HepG2 (cell line): ENCODE results near the gene CEACAM21. TPM values are rescaled to one million over a fixed set of nuclear protein-coding genes. Genes with fewer than 3 reads are reported as not detected.

Experiments
- ATAC-seq: fragments of 200-7000 bp; cut with Tn5 transposase; 3 replicates; pipeline ENCODE4 v1.9.1; 2020; ENCODE audit warnings: mild to moderate bottlenecking, moderate library complexity
- BruUV-seq: library from RNA; stranded (reverse); fragments of 400-500 nt; replicated peaks from 2 replicates; lab custom pipeline; 2021; lab: Mats Ljungman, UMichigan
- CTCF ChIA-PET: fragments of 300-600 bp; formaldehyde crosslinking; extraction: SDS; loops from one replicate; lab custom pipeline; 2021; ENCODE audit warnings: low total read pairs, inconsistent platforms, low intra/inter-chr PET ratio; lab: Yijun Ruan, JAX
- POLR2A ChIA-PET: fragments of 350-600 bp; sonication (Branson Sonifier 250); formaldehyde crosslinking; loops from one replicate; lab custom pipeline; 2020; ENCODE audit warnings: antibody characterized with exemption, inconsistent platforms; lab: Yijun Ruan, JAX
- DNase-seq: peaks from one replicate; pipeline ENCODE4 v3.0.0-alpha.2; 2015; ENCODE audit warnings: low spot score
- FAIRE-seq: peaks from 3 replicates; lab custom pipeline; 2011; peaks lifted over from hg19 to GRCh38; lab: Jason Lieb, UNC
- H2AFZ ChIP-seq: one replicate; pipeline ENCODE4 v1.6.1; 2011; ENCODE audit warnings: low read length, inconsistent platforms
- H3K27ac ChIP-seq: fragments of 300-600 bp; 3 replicates; pipeline ENCODE4 v1.8.0; 2011; ENCODE audit warnings: mixed run types, mild to moderate bottlenecking, mixed read lengths, low read length, inconsistent platforms; ENCODE audit not compliant: insufficient read depth; ENCODE audit errors: extremely low read length
- H3K27me3 ChIP-seq, 2 experiments: fragments of 200-600 bp in 1 of 2; 2 replicates in 1 of 2; 3 replicates in 1 of 2; pipeline versions ENCODE4 v1.6.0 to v1.8.0; 2011; ENCODE audit warnings: low read length in 2 of 2, mild to moderate bottlenecking in 2 of 2, moderate library complexity in 2 of 2, inconsistent platforms in 1 of 2; ENCODE audit not compliant: insufficient read depth in 2 of 2, control insufficient read depth in 1 of 2
- H3K36me3 ChIP-seq, 2 experiments: fragments of 200-600 bp in 1 of 2; replicated peaks in 1 of 2; 2 replicates in 1 of 2; 3 replicates in 1 of 2; pipeline versions ENCODE4 v1.5.1 to v1.8.0; 2011; ENCODE audit warnings: low read length in 2 of 2, inconsistent platforms in 1 of 2; ENCODE audit not compliant: insufficient read depth in 2 of 2, control insufficient read depth in 1 of 2
- H3K4me1 ChIP-seq: 2 replicates; pipeline ENCODE4 v1.5.1; 2012; ENCODE audit warnings: low read length, inconsistent platforms; ENCODE audit not compliant: insufficient read depth
- H3K4me2 ChIP-seq: 2 replicates; pipeline ENCODE4 v1.6.0; 2011; ENCODE audit warnings: low read depth, low read length, inconsistent platforms
- H3K4me3 ChIP-seq, 3 experiments: fragments of 200-600 bp in 1 of 3; sonication (generic), shearing (Covaris generic) in 1 of 3; replicated peaks in 1 of 3; 2 replicates each; pipeline ENCODE4 v1.5.1; 2011 to 2016; ENCODE audit warnings: low read length in 3 of 3, inconsistent platforms in 2 of 3, low read depth in 2 of 3, mild to moderate bottlenecking in 2 of 3, control low read depth in 1 of 3, mixed read lengths in 1 of 3; ENCODE audit not compliant: insufficient read depth in 1 of 3
- H3K79me2 ChIP-seq: one replicate; pipeline ENCODE4 v1.6.1; 2011; ENCODE audit warnings: low read length, inconsistent platforms; ENCODE audit not compliant: insufficient read depth
- H3K9ac ChIP-seq: 2 replicates; pipeline ENCODE4 v1.6.0; 2011; ENCODE audit warnings: mild to moderate bottlenecking, low read depth, low read length, inconsistent platforms; ENCODE audit not compliant: insufficient read depth
- H3K9me3 ChIP-seq: 2 replicates; pipeline ENCODE4 v1.5.1; 2012; ENCODE audit warnings: mild to moderate bottlenecking, low read length
- H4K20me1 ChIP-seq: 2 replicates; pipeline ENCODE4 v1.6.0; 2011; ENCODE audit warnings: inconsistent platforms, mild to moderate bottlenecking, low read length, moderate library complexity; ENCODE audit not compliant: insufficient read depth
- EEA1 ChIP-seq: sonication (generic); formaldehyde crosslinking; IDR thresholded peaks from 2 replicates; pipeline ENCODE4 v1.5.1; 2020; ENCODE audit warnings: mild to moderate bottlenecking, missing genetic modification reagents, borderline replicate concordance
- MLXIP ChIP-seq: sonication (generic); formaldehyde crosslinking; IDR thresholded peaks from 2 replicates; pipeline ENCODE4 v1.9.0; 2021; ENCODE audit warnings: missing genetic modification reagents, borderline replicate concordance
- RARG ChIP-seq: sonication (generic); formaldehyde crosslinking; IDR thresholded peaks from 2 replicates; pipeline ENCODE4 v1.4.0; 2020; ENCODE audit warnings: low read depth, mild to moderate bottlenecking, missing genetic modification reagents
- SRSF4 ChIP-seq: fragments of 200-400 bp; formaldehyde crosslinking; IDR thresholded peaks from one replicate; pipeline ENCODE4 v1.6.1; 2018; ENCODE audit warnings: mild to moderate bottlenecking, low read depth, low read length, moderate library complexity; ENCODE audit not compliant: poor library complexity, severe bottlenecking
- ZNF10 ChIP-seq: sonication (generic); formaldehyde crosslinking; IDR thresholded peaks from 2 replicates; pipeline ENCODE4 v1.4.0; 2020; ENCODE audit warnings: mild to moderate bottlenecking, low read depth, missing genetic modification reagents, borderline replicate concordance
- ZNF557 ChIP-seq: sonication (generic); formaldehyde crosslinking; IDR thresholded peaks from 2 replicates; pipeline ENCODE4 v1.4.0; 2020; ENCODE audit warnings: missing genetic modification reagents
- WGBS: methylation state at CpG from one replicate; pipeline ENCODE4 v1.1.6; 2017; ENCODE audit warnings: low lambda C conversion rate; 5-methylcytosine and 5-hydroxymethylcytosine counted together
- in situ Hi-C: cut with HindIII; loops from 2 replicates; pipeline ENCODE4 v1.10.0; 2017; ENCODE audit warnings: low pct_unique_long_range_greater_than_20kb; ENCODE audit not compliant: extremely low pct_ligation_motif_present
- intact Hi-C: fragments of 100-400 bp; cut with micrococcal nuclease; formaldehyde crosslinking; loops from one replicate; pipeline ENCODE4 v1.10.0; 2022; ENCODE audit not compliant: unreplicated experiment
- polyA plus RNA-seq, 8 experiments: library from polyadenylated mRNA; depleted of rRNA in 3 of 8; stranded (reverse) in 7 of 8; unstranded in 1 of 8; fragments of >200 nt; fragmentation: Illumina TruSeq in 4 of 8; extraction: Trizol in 4 of 8; gene quantifications; 2 replicates each; pipeline versions ENCODE4 v1.2.1 to v1.2.3, GENCODE V29; 2011 to 2016; ENCODE audit warnings: low read depth in 4 of 8, missing spikeins in 1 of 8, mixed read lengths in 1 of 8; ENCODE audit not compliant: insufficient read depth in 1 of 8
- total RNA-seq, 5 experiments: library from RNA; depleted of rRNA; stranded (reverse); fragments of >200 nt; fragmentation: Illumina TruSeq; extraction: Trizol; gene quantifications; 2 replicates each; pipeline ENCODE4 v1.2.3, GENCODE V29; 2016; ENCODE audit warnings: low read depth in 1 of 5

CEACAM21 gene
- total and polyA plus RNA-seq, 2 of the 13 experiments (the other 11 are each of a cell fraction or from before 2014, with no cell fraction given), result 0.05 TPM; not detected in 1

GRCh38 chr19:41543582-41543981 is 32.4 kb upstream of the CEACAM21 start (continued):
- TF ChIP-seq MLXIP (CRISPR knock-in tag) (no peak), ZNF557 (CRISPR knock-in tag) (no peak)
- TF ChIP-seq, all 625 proteins: peak for 0

- CTCF ChIA-PET, result no interaction called here
- Histone ChIP-seq H3K4me3 (no peak overlapping the region), H4K20me1 (no peaks in the 10 kb centered on the region), H3K4me2 (peak overlapping the region; percentile 1; the same call in 1 of the 2 replicates), H3K27me3 (peaks cover 1 to 29% of the 10 kb centered on the region in 2 experiments; a peak in 3 of 5 replicates), H3K79me2 (no peaks in the 10 kb centered on the region), H3K27ac (no peak overlapping the region), H3K36me3 (no peaks in the 10 kb centered on the region), H3K4me1 (peaks cover 9% of the 10 kb centered on the region), H3K9ac (no peak overlapping the region), H2AFZ (no peak overlapping the region), H3K9me3 (no peaks in the 10 kb centered on the region)
- ATAC-seq (no peak), DNase-seq (no peak), FAIRE-seq (no peak)
- intact Hi-C loops (no loop called here), in situ Hi-C loops (no loop called here)
- 6% methylated on average over 6 of the region's 6 CpGs for WGBS
- POLR2A ChIA-PET, result no interaction called here
- TF ChIP-seq ZNF10 (CRISPR knock-in tag) (no peak), RARG (CRISPR knock-in tag) (no peak), EEA1 (no peak), SRSF4 (no peak)
- BruUV-seq, result no TSS peak
Measured at GRCh38 chr19:41545547-41545946, 30.4 kb upstream of the CEACAM21 start.
